ENCODE data around the gene CFAP45.

GRCh38 chr1:159848326-159848725 is 51.6 kb downstream of the CFAP45 start:
- TF ChIP-seq CTCF (IDR thresholded peaks at IDR 0.05) (no peak), POLR2A (IDR thresholded peaks at IDR 0.05) (no peak)
